GM12892 (cell line): ENCODE data around the gene C11orf21.

Source experiments
- POLR2A ChIP-seq: IDR thresholded peaks from 2 replicates; pipeline ENCODE4 v1.6.1; 2011; ENCODE audit warnings: low read depth, low read length, control low read depth
- POLR2AphosphoS5 ChIP-seq: IDR thresholded peaks from 2 replicates; pipeline ENCODE4 v1.6.1; 2011; ENCODE audit warnings: low read depth, low read length, control low read depth

GRCh38 chr11:2293531-2293971 is 8.2 kb downstream of the C11orf21 start:
- TF ChIP-seq POLR2A (no peak), POLR2AphosphoS5 (no peak)
